WTC11 (cell line): ENCODE results near the gene TANGO2. TPM values are rescaled to one million over a fixed set of nuclear protein-coding genes. Genes with fewer than 3 reads are reported as not detected.

Experiments
- ATAC-seq: fragments of 200-7000 bp; cut with Tn5 transposase; 2 replicates; pipeline ENCODE4 v1.10.0; 2021; ENCODE audit warnings: mild to moderate bottlenecking, moderate library complexity
- CTCF ChIA-PET: fragments of 300-600 bp; sonication (Branson Sonifier 250); formaldehyde crosslinking; loops from one replicate; lab custom pipeline; 2021; ENCODE audit warnings: antibody characterized with exemption; lab: Charles Lee
- POLR2A ChIA-PET: fragments of 350-600 bp; sonication (Branson Sonifier 250); formaldehyde crosslinking; loops from one replicate; lab custom pipeline; 2021; ENCODE audit warnings: antibody characterized with exemption; lab: Charles Lee
- DNase-seq: peaks from one replicate; pipeline ENCODE4 v3.0.0; 2021; ENCODE audit warnings: low spot score
- H3K27ac Mint-ChIP-seq: 2 replicates; pipeline ENCODE4 v1.8.0; 2021; ENCODE audit warnings: mixed read lengths
- H3K27me3 Mint-ChIP-seq: 2 replicates; pipeline ENCODE4 v1.8.0; 2021; ENCODE audit warnings: low read depth, mild to moderate bottlenecking, moderate library complexity, mixed read lengths
- H3K36me3 Mint-ChIP-seq: 2 replicates; pipeline ENCODE4 v1.8.0; 2021; ENCODE audit warnings: mixed read lengths
- H3K4me1 Mint-ChIP-seq: 2 replicates; pipeline ENCODE4 v1.8.0; 2022; ENCODE audit warnings: mixed read lengths
- H3K4me3 Mint-ChIP-seq: 2 replicates; pipeline ENCODE4 v1.8.0; 2021; ENCODE audit warnings: mild to moderate bottlenecking, moderate library complexity, mixed read lengths
- H3K9me3 Mint-ChIP-seq: 2 replicates; pipeline ENCODE4 v1.8.0; 2021; ENCODE audit warnings: mixed read lengths
- CREB1 ChIP-seq: sonication (generic); formaldehyde crosslinking; IDR thresholded peaks from 2 replicates; pipeline ENCODE4 v1.8.0; 2023; ENCODE audit warnings: mild to moderate bottlenecking, missing genetic modification reagents
- FOXP1 ChIP-seq: sonication (generic); formaldehyde crosslinking; IDR thresholded peaks from 2 replicates; pipeline ENCODE4 v1.8.0; 2022; ENCODE audit warnings: missing genetic modification reagents, mild to moderate bottlenecking, moderate library complexity, borderline replicate concordance
- SP1 ChIP-seq: sonication (generic); formaldehyde crosslinking; conservative IDR thresholded peaks from 2 replicates; pipeline ENCODE4 v1.8.1; 2022; ENCODE audit warnings: missing genetic modification reagents
- TEAD1 ChIP-seq: sonication (generic); formaldehyde crosslinking; IDR thresholded peaks from 2 replicates; pipeline ENCODE4 v1.8.0; 2022; ENCODE audit warnings: mild to moderate bottlenecking, missing genetic modification reagents
- total RNA-seq: library from RNA; stranded (reverse); gene quantifications from 3 replicates; pipeline ENCODE4 v1.2.3, GENCODE V29; 2021
- TF ChIP-seq, protein P1 (sequence below): sonication (generic); formaldehyde crosslinking; IDR thresholded peaks from 2 replicates; pipeline ENCODE4 v1.8.1; 2022; ENCODE audit warnings: mild to moderate bottlenecking, missing genetic modification reagents, moderate library complexity, borderline replicate concordance
- TF ChIP-seq, protein P2 (sequence below): sonication (generic); formaldehyde crosslinking; IDR thresholded peaks from 2 replicates; pipeline ENCODE4 v1.8.1; 2023; ENCODE audit warnings: mild to moderate bottlenecking, moderate library complexity, missing genetic modification reagents
- TF ChIP-seq, protein P3 (sequence below): fragments of 250-450 bp; sonication (Bioruptor Pico); conservative IDR thresholded peaks from 2 replicates; pipeline ENCODE4 v1.9.0; 2021; ENCODE audit warnings: mild to moderate bottlenecking
- TF ChIP-seq, protein P4 (sequence below): fragments of 200-600 bp; IDR thresholded peaks from 2 replicates; pipeline ENCODE4 v1.8.0; 2022; ENCODE audit warnings: antibody characterized with exemption

TANGO2 gene
- total RNA-seq, 1 experiment from 2014 or later, result 14.8 TPM

DNA sequence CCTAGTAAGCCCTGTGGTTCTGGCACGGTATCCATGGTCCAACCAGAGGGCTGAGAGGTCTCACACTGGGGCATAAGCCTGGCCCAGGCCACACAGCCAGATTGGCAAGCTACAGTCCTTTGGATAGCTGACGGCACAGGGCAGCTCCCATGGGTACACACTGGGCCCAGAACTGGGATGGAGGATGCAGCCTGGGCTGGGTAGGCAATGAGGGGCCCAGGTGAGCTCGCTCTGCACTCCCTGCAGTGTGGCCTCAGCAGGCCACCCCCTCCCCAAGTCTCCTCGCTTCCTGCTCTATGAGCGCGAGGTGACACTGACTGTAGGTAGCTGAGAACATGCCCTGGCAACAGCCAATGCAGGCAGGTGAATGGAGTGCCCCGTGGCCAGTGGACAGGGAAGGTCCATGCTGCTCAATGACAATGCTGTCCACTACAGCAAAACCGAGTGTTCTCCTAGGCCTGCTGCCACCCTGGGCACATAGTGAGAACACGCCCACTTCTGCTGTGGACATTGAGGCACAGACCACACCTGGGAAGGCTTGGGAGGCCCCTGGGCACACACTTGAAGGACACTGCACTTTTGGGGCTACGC is 8.1 kb upstream of the TANGO2 start:
- no peak for TF ChIP-seq TEAD1 (CRISPR knock-in tag)
- TF ChIP-seq, protein P1, sequence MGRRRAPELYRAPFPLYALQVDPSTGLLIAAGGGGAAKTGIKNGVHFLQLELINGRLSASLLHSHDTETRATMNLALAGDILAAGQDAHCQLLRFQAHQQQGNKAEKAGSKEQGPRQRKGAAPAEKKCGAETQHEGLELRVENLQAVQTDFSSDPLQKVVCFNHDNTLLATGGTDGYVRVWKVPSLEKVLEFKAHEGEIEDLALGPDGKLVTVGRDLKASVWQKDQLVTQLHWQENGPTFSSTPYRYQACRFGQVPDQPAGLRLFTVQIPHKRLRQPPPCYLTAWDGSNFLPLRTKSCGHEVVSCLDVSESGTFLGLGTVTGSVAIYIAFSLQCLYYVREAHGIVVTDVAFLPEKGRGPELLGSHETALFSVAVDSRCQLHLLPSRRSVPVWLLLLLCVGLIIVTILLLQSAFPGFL (CRISPR knock-in tag), result no peak
- 0 out of 2 replicates have a peak, but pooled peaks have one; percentile 65 for TF ChIP-seq FOXP1 (CRISPR knock-in tag)
- Mint-ChIP-seq H3K9me3 (no peaks in the 10 kb centered on the region), H3K36me3 (no peaks in the 10 kb centered on the region), H3K4me3 (no peak overlapping the region), H3K27me3 (peaks cover 23% of the 10 kb centered on the region), H3K27ac (no peak overlapping the region), H3K4me1 (peaks cover 8% of the 10 kb centered on the region)
- ChIA-PET CTCF (interaction anchor here (0.6 to 6.5 kb wide), 25 partner anchors 10 to 282 kb away, joined by 3 to 181 read pairs (median 6); no protein-coding TSS in a partner anchor), POLR2A (interaction anchor here (1.1 kb wide), 2 partner anchors 26 to 50 kb away, joined by 4 read pairs; no protein-coding TSS in a partner anchor)
- ATAC-seq, result no peak
- no peak for DNase-seq

DNA sequence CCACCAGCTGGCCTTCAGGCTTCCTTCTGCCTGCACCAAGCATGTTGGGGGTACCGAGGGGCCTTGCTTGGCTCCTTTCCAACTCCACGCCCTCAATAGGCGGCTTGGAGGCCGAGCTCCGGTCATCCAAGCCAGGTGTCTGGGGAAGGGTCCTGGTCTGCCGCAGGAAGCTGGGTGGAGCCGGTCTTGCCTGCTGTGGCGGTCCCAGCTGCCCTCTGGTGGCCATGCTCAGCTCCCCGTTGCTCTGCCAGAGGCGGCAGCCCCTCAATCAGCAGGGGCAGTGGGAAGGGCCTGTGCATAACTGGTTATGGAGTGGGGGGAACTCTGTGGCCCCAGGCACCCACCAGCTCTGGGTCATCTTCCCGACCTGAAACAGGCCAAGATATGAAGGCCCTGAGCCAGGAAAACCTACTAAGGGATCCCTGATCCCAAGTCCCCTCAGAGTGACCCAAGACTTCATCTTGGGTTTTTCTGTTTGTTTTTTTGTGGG is 7.5 kb upstream of the TANGO2 start:
- CTCF ChIA-PET, result interaction anchor here (0.6 to 6.5 kb wide), 24 partner anchors 9 to 283 kb away, joined by 3 to 181 read pairs (median 6); no protein-coding TSS in a partner anchor
- peak; percentile 62 for ATAC-seq
- peaks cover 8% of the 10 kb centered on the region for H3K4me1 Mint-ChIP-seq
- H3K27me3 Mint-ChIP-seq, result peaks cover 29% of the 10 kb centered on the region
- no peak overlapping the region for H3K4me3 Mint-ChIP-seq
- no peaks in the 10 kb centered on the region for H3K36me3 Mint-ChIP-seq
- POLR2A ChIA-PET, result interaction anchor here (1.1 kb wide), 1 partner anchor 27 kb away, joined by 4 read pairs; no protein-coding TSS in a partner anchor
- H3K9me3 Mint-ChIP-seq, result no peaks in the 10 kb centered on the region
- peak; percentile 91 for DNase-seq
- TF ChIP-seq, protein P1 (CRISPR knock-in tag), result no peak
- TF ChIP-seq FOXP1 (CRISPR knock-in tag) (peak; percentile 48; the same call in 1 of the 2 replicates), SP1 (CRISPR knock-in tag) (peak; percentile 49)
- TF ChIP-seq, protein P2, sequence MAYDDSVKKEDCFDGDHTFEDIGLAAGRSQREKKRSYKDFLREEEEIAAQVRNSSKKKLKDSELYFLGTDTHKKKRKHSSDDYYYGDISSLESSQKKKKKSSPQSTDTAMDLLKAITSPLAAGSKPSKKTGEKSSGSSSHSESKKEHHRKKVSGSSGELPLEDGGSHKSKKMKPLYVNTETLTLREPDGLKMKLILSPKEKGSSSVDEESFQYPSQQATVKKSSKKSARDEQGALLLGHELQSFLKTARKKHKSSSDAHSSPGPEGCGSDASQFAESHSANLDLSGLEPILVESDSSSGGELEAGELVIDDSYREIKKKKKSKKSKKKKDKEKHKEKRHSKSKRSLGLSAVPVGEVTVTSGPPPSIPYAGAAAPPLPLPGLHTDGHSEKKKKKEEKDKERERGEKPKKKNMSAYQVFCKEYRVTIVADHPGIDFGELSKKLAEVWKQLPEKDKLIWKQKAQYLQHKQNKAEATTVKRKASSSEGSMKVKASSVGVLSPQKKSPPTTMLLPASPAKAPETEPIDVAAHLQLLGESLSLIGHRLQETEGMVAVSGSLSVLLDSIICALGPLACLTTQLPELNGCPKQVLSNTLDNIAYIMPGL, result 0 out of 2 replicates have a peak, but pooled peaks have one; percentile 59
- TF ChIP-seq, protein P3, sequence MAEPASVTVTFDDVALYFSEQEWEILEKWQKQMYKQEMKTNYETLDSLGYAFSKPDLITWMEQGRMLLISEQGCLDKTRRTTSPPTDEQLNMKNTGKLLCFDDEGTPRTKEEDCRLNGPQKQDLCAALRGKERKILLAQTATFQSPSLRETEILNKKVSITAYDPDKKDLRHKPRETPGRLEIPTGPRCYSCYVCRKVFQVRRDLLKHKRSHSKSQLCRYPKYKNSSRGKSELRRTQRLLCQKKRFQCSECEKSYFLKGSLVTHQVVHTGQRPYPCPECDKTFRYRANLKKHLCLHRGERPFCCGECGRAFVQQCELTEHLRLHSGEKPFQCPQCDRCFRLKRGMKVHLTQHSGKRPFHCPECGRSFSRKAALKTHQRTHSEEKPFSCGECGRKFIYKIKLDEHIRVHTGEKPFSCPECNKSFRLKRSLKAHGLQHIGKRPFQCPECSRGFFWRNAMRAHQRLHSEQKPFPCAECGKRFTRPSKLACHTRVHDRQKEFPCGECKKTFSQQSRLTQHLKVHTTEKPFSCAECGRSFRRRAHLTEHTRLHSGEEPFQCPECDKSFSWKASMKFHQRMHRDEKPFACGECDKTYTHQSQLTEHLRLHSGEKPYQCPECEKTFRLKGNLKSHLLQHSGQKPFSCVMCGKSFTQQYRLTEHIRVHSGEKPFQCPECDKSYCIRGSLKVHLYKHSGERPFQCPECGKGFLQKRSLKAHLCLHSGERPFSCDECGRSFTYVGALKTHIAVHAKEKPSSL (CRISPR knock-in tag), result no peak
- TF ChIP-seq, protein P4, sequence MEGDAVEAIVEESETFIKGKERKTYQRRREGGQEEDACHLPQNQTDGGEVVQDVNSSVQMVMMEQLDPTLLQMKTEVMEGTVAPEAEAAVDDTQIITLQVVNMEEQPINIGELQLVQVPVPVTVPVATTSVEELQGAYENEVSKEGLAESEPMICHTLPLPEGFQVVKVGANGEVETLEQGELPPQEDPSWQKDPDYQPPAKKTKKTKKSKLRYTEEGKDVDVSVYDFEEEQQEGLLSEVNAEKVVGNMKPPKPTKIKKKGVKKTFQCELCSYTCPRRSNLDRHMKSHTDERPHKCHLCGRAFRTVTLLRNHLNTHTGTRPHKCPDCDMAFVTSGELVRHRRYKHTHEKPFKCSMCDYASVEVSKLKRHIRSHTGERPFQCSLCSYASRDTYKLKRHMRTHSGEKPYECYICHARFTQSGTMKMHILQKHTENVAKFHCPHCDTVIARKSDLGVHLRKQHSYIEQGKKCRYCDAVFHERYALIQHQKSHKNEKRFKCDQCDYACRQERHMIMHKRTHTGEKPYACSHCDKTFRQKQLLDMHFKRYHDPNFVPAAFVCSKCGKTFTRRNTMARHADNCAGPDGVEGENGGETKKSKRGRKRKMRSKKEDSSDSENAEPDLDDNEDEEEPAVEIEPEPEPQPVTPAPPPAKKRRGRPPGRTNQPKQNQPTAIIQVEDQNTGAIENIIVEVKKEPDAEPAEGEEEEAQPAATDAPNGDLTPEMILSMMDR, result peak; percentile 35; the same call in 1 of the 2 replicates
- no peak overlapping the region for H3K27ac Mint-ChIP-seq

DNA sequence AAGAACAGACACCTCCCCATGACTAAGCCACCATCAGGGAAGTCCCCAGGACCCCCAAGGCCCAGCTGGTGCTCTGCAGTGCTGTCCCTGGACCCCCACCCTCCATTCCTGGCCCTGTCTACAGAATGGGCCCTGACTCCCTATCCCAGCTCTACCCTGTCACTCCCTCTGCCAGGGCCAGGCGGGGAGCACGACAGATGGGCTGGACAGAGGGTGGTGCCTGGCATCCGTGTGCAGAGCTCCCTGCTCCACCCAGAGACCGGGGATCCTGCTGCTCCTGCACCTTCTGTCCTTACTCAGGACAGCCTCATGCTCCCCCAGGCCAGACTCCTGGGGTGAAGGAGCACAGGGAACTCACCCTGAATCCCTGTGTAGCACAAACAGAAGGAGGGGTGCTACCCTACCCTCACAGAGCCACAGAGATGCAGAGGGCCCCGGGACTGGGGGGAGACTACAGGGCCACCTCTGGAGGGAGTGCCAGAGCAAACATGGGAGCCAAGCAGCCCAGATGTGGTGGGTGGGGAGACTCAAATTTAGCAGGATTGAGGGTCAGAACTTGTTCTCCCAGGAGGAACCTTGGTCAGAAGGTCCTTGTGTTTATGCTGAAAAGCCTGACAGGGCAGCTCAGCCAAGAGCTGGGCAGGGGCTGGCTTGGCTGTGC is 6.3 kb upstream of the TANGO2 start:
- Mint-ChIP-seq H3K36me3 (no peaks in the 10 kb centered on the region), H3K27ac (no peak overlapping the region; the same call in 1 of the 2 replicates), H3K4me1 (peaks cover 8% of the 10 kb centered on the region), H3K4me3 (peak overlapping the region; percentile 64), H3K27me3 (peaks cover 41% of the 10 kb centered on the region), H3K9me3 (no peaks in the 10 kb centered on the region)
- TF ChIP-seq CREB1, result no peak
- TF ChIP-seq, protein P2, result 0 out of 2 replicates have a peak, but pooled peaks have one; percentile 47
- DNase-seq, result no peak
- ChIA-PET POLR2A (no interaction called here), CTCF (interaction anchor here (0.9 to 6.5 kb wide), 12 partner anchors 8 to 284 kb away, joined by 3 to 181 read pairs (median 10); no protein-coding TSS in a partner anchor)
- ATAC-seq, result no peak
